Uterus (tissue), 4 donors: ENCODE results near the gene ELMO1. TPM values are rescaled to one million over a fixed set of nuclear protein-coding genes. Genes with fewer than 3 reads are reported as not detected.

Source experiments
- DNase-seq, 2 donors: peaks; one replicate each; pipeline ENCODE4 v3.0.0-alpha.2; 2019 to 2020
- H3K27ac ChIP-seq, 2 donors: fragments of 200-600 bp; sonication (generic); 1 replicate in 1 of 2; 2 replicates in 1 of 2; pipeline ENCODE4 v1.5.1; 2016 to 2018
- H3K27me3 ChIP-seq, 2 donors: fragments of 200-600 bp; sonication (generic); one replicate each; pipeline ENCODE4 v1.5.1; 2018 to 2019; ENCODE audit warnings: control low read depth in 1 of 2
- H3K36me3 ChIP-seq, 2 donors: fragments of 200-600 bp; sonication (generic); one replicate each; pipeline ENCODE4 v1.5.1; 2019; ENCODE audit warnings: control low read depth in 1 of 2
- H3K4me1 ChIP-seq, 2 donors: fragments of 200-600 bp; sonication (generic); one replicate each; pipeline ENCODE4 v1.5.1; 2018 to 2019; ENCODE audit warnings: control low read depth in 1 of 2
- H3K4me3 ChIP-seq, 2 donors: fragments of 200-600 bp; sonication (generic); 1 replicate in 1 of 2; 2 replicates in 1 of 2; pipeline ENCODE4 v1.5.1; 2018 to 2019; ENCODE audit warnings: mild to moderate bottlenecking in 1 of 2
- H3K9me3 ChIP-seq, 2 donors: fragments of 200-600 bp; sonication (generic); one replicate each; pipeline ENCODE4 v1.5.1; 2019; ENCODE audit warnings: control low read depth in 1 of 2
- POLR2A ChIP-seq, 2 donors: fragments of 450-650 bp; IDR thresholded peaks; one replicate each; pipeline ENCODE4 v1.6.1; 2016; ENCODE audit warnings: antibody characterized with exemption in 2 of 2, mild to moderate bottlenecking in 1 of 2, moderate library complexity in 1 of 2
- intact Hi-C: fragments of 100-400 bp; cut with DNase I; formaldehyde crosslinking; loops from one replicate; pipeline ENCODE4 v1.15.1; 2023; ENCODE audit warnings: low total_unique reads
- total RNA-seq, 4 donors: library from RNA; depleted of rRNA in 3 of 4; stranded (reverse); fragments of >200 nt in 3 of 4; gene quantifications; one replicate each; pipeline versions ENCODE4 v1.1.0 to v1.2.4, GENCODE V29; 2014 to 2023
- TF ChIP-seq, protein P1 (sequence below), 4 experiments: fragments of 200-600 bp in 2 of 4; fragments of 450-650 bp in 2 of 4; sonication (generic) in 2 of 4; IDR thresholded peaks; one replicate each; pipeline ENCODE4 v1.5.1; 2016 to 2019; ENCODE audit warnings: antibody characterized with exemption in 4 of 4, mild to moderate bottlenecking in 2 of 4, moderate library complexity in 1 of 4
- donor health status: DM: yes; HTN: yes; CAD: no.

ELMO1 gene
- total RNA-seq, 4 donors from 2014 or later, result 37.9 to 64.7 (median 55.5) TPM

GRCh38 chr7:37315772-37316715 is 132.6 kb downstream of the ELMO1 start:
- Histone ChIP-seq H3K4me1 (no peaks in the 10 kb centered on the region), H3K4me3 (no peak overlapping the region), H3K36me3 (no peaks in the 10 kb centered on the region), H3K27ac (no peak overlapping the region), H3K9me3 (no peaks in the 10 kb centered on the region), H3K27me3 (no peaks in the 10 kb centered on the region)
- intact Hi-C loops, result no loop called here
- no peak for TF ChIP-seq POLR2A (IDR thresholded peaks at IDR 0.05)
- TF ChIP-seq, protein P1, sequence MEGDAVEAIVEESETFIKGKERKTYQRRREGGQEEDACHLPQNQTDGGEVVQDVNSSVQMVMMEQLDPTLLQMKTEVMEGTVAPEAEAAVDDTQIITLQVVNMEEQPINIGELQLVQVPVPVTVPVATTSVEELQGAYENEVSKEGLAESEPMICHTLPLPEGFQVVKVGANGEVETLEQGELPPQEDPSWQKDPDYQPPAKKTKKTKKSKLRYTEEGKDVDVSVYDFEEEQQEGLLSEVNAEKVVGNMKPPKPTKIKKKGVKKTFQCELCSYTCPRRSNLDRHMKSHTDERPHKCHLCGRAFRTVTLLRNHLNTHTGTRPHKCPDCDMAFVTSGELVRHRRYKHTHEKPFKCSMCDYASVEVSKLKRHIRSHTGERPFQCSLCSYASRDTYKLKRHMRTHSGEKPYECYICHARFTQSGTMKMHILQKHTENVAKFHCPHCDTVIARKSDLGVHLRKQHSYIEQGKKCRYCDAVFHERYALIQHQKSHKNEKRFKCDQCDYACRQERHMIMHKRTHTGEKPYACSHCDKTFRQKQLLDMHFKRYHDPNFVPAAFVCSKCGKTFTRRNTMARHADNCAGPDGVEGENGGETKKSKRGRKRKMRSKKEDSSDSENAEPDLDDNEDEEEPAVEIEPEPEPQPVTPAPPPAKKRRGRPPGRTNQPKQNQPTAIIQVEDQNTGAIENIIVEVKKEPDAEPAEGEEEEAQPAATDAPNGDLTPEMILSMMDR (IDR thresholded peaks at IDR 0.05), result no peak
- DNase-seq, result no peak

- intact Hi-C loops, result no loop called here
- no peak overlapping the region for H3K27ac ChIP-seq
Observed at GRCh38 chr7:37312608-37313007, 136.1 kb downstream of the ELMO1 start.

GRCh38 chr7:37311355-37311754 is 137.3 kb downstream of the ELMO1 start:
- no peak for DNase-seq
- Histone ChIP-seq H3K4me1 (no peaks in the 10 kb centered on the region), H3K4me3 (no peak overlapping the region), H3K9me3 (no peaks in the 10 kb centered on the region), H3K36me3 (no peaks in the 10 kb centered on the region), H3K27ac (no peak overlapping the region), H3K27me3 (no peaks in the 10 kb centered on the region)
- TF ChIP-seq, protein P1 (IDR thresholded peaks at IDR 0.05), result no peak
- intact Hi-C loops, result no loop called here

More at GRCh38 chr7:37312608-37313007, 136.1 kb downstream of the ELMO1 start:
- DNase-seq, result no peak
- Histone ChIP-seq H3K27me3 (no peaks in the 10 kb centered on the region), H3K9me3 (no peaks in the 10 kb centered on the region), H3K36me3 (no peaks in the 10 kb centered on the region), H3K4me3 (no peak overlapping the region), H3K4me1 (no peaks in the 10 kb centered on the region)
- no peak for TF ChIP-seq POLR2A (IDR thresholded peaks at IDR 0.05)
- TF ChIP-seq, protein P1 (IDR thresholded peaks at IDR 0.05), result no peak

GRCh38 chr7:37310327-37311080 is 138.2 kb downstream of the ELMO1 start:
- H3K9me3 ChIP-seq, result no peaks in the 10 kb centered on the region
- intact Hi-C loops, result no loop called here
- H3K4me1 ChIP-seq, result no peaks in the 10 kb centered on the region

More at GRCh38 chr7:37310327-37311080, 138.2 kb downstream of the ELMO1 start:
- TF ChIP-seq, protein P1 (IDR thresholded peaks at IDR 0.05), result no peak
- TF ChIP-seq POLR2A (IDR thresholded peaks at IDR 0.05), result no peak
- Histone ChIP-seq H3K27me3 (no peaks in the 10 kb centered on the region), H3K36me3 (no peaks in the 10 kb centered on the region), H3K4me3 (no peak overlapping the region), H3K27ac (no peak overlapping the region)
- no peak for DNase-seq
